HT1080 (cell line): ENCODE data around the gene CHDH. TPM values are rescaled to one million over a fixed set of nuclear protein-coding genes. Genes with fewer than 3 reads are reported as not detected.

Source experiments
- DNase-seq: peaks from one replicate; pipeline ENCODE4 v3.0.0-alpha.2; 2015; ENCODE audit warnings: low read depth
- small RNA-seq: library from RNA; depleted of rRNA; stranded (forward); fragments of <200 nt; gene quantifications from one replicate; pipeline ENCODE3, GENCODE V24; 2014
- total RNA-seq: library from RNA; depleted of rRNA; stranded (reverse); fragments of >200 nt; shearing (Covaris generic); gene quantifications from 2 replicates; pipeline ENCODE4 v1.2.3, GENCODE V29; 2014; rRNA removed

Gene CHDH
- total RNA-seq, 1 experiment from 2014 or later = not detected

- DNase-seq = no peak
Observed at GRCh38 chr3:53763353-53763752, 82.9 kb downstream of the CHDH start.

Small RNA genes within 50 kb of the gene (small RNA-seq; reads per million reads assigned to genes)
- gene AC012467.1 = not detected

Other genes with a start within 250 kb of the CHDH start
- gene IL17RB, start 149 bp upstream of the CHDH start, total RNA-seq = not detected in 2 replicates
- 20.7 and 26.4 TPM in 2 replicates for gene ACTR8, start 35.7 kb upstream of the CHDH start, total RNA-seq
- gene SELENOK, start 45.4 kb upstream of the CHDH start, total RNA-seq = 42.6 and 44.3 TPM in 2 replicates